HUES6 (cell line): ENCODE results near the gene DOCK8.

Source experiments
- H3K27ac ChIP-seq: 2 replicates; pipeline ENCODE4 v1.7.0; 2013; ENCODE audit warnings: low read depth, mild to moderate bottlenecking, low read length, inconsistent platforms
- H3K27me3 ChIP-seq: 2 replicates; pipeline ENCODE4 v1.6.1; 2013; ENCODE audit warnings: low read length; ENCODE audit not compliant: control insufficient read depth, insufficient read depth
- H3K36me3 ChIP-seq: 2 replicates; pipeline ENCODE4 v1.6.1; 2013; ENCODE audit warnings: low read length; ENCODE audit not compliant: control insufficient read depth, insufficient read depth
- H3K4me1 ChIP-seq: 2 replicates; pipeline ENCODE4 v1.6.1; 2013; ENCODE audit warnings: low read length; ENCODE audit not compliant: control insufficient read depth, insufficient read depth
- H3K4me3 ChIP-seq: 2 replicates; pipeline ENCODE4 v1.5.1; 2013; ENCODE audit warnings: low read depth, low read length
- H3K9ac ChIP-seq: one replicate; pipeline ENCODE4 v1.6.1; 2013; ENCODE audit warnings: mild to moderate bottlenecking, low read length
- H3K9me3 ChIP-seq: 2 replicates; pipeline ENCODE4 v1.6.1; 2013; ENCODE audit warnings: low read depth, low read length; ENCODE audit not compliant: control insufficient read depth, insufficient read depth

Gene DOCK8

GRCh38 chr9:295576-295975 lies 80.9 kb downstream of the DOCK8 start:
- Histone ChIP-seq H3K36me3 (no peaks in the 10 kb centered on the region), H3K4me1 (no peaks in the 10 kb centered on the region), H3K9ac (no peak overlapping the region), H3K4me3 (no peak overlapping the region), H3K9me3 (no peaks in the 10 kb centered on the region), H3K27me3 (no peaks in the 10 kb centered on the region), H3K27ac (no peak overlapping the region)

GRCh38 chr9:296411-296810 lies 81.7 kb downstream of the DOCK8 start:
- Histone ChIP-seq H3K4me3 (no peak overlapping the region), H3K27ac (no peak overlapping the region), H3K4me1 (no peaks in the 10 kb centered on the region)

GRCh38 chr9:297104-297972 lies 82.7 kb downstream of the DOCK8 start:
- H3K9ac ChIP-seq, result no peak overlapping the region
- H3K27ac ChIP-seq, result no peak overlapping the region
- H3K4me1 ChIP-seq, result no peaks in the 10 kb centered on the region
- no peaks in the 10 kb centered on the region for H3K9me3 ChIP-seq
- no peak overlapping the region for H3K4me3 ChIP-seq
- H3K36me3 ChIP-seq, result no peaks in the 10 kb centered on the region
- no peaks in the 10 kb centered on the region for H3K27me3 ChIP-seq

More at GRCh38 chr9:296411-296810, 81.7 kb downstream of the DOCK8 start:
- no peaks in the 10 kb centered on the region for H3K27me3 ChIP-seq
- H3K9me3 ChIP-seq, result no peaks in the 10 kb centered on the region
- no peaks in the 10 kb centered on the region for H3K36me3 ChIP-seq
- H3K9ac ChIP-seq, result no peak overlapping the region

- Histone ChIP-seq H3K36me3 (no peaks in the 10 kb centered on the region), H3K27ac (no peak overlapping the region), H3K9ac (no peak overlapping the region), H3K4me1 (peaks cover 4% of the 10 kb centered on the region; the same call in 1 of the 2 replicates), H3K4me3 (no peak overlapping the region), H3K9me3 (no peaks in the 10 kb centered on the region), H3K27me3 (no peaks in the 10 kb centered on the region)
These were observed 88.8 kb downstream of the DOCK8 start for GRCh38 chr9:303502-303901.

- Histone ChIP-seq H3K27me3 (no peaks in the 10 kb centered on the region), H3K9me3 (no peaks in the 10 kb centered on the region), H3K4me1 (peaks cover 4% of the 10 kb centered on the region; the same call in 1 of the 2 replicates), H3K4me3 (no peak overlapping the region), H3K9ac (no peak overlapping the region), H3K36me3 (no peaks in the 10 kb centered on the region), H3K27ac (no peak overlapping the region)
These were observed 89.4 kb downstream of the DOCK8 start for GRCh38 chr9:304106-304505.

GRCh38 chr9:304519-305185 lies 90.0 kb downstream of the DOCK8 start:
- Histone ChIP-seq H3K9ac (no peak overlapping the region), H3K27me3 (no peaks in the 10 kb centered on the region), H3K4me3 (no peak overlapping the region), H3K36me3 (no peaks in the 10 kb centered on the region), H3K9me3 (no peaks in the 10 kb centered on the region), H3K27ac (no peak overlapping the region), H3K4me1 (peaks cover 4% of the 10 kb centered on the region; the same call in 1 of the 2 replicates)

GRCh38 chr9:306907-307306 lies 92.2 kb downstream of the DOCK8 start:
- Histone ChIP-seq H3K9me3 (no peaks in the 10 kb centered on the region), H3K4me3 (no peak overlapping the region), H3K27me3 (no peaks in the 10 kb centered on the region), H3K36me3 (no peaks in the 10 kb centered on the region), H3K4me1 (peaks cover 4% of the 10 kb centered on the region; the same call in 1 of the 2 replicates), H3K27ac (no peak overlapping the region), H3K9ac (no peak overlapping the region)

GRCh38 chr9:311841-312240 lies 97.2 kb downstream of the DOCK8 start:
- H3K4me3 ChIP-seq, result no peak overlapping the region

GRCh38 chr9:312596-313320 lies 98.1 kb downstream of the DOCK8 start:
- H3K9ac ChIP-seq, result no peak overlapping the region
- H3K36me3 ChIP-seq, result no peaks in the 10 kb centered on the region
- H3K27me3 ChIP-seq, result no peaks in the 10 kb centered on the region
- no peaks in the 10 kb centered on the region for H3K9me3 ChIP-seq
- H3K4me1 ChIP-seq, result no peaks in the 10 kb centered on the region
- H3K4me3 ChIP-seq, result no peak overlapping the region
- H3K27ac ChIP-seq, result no peak overlapping the region

More at GRCh38 chr9:311841-312240, 97.2 kb downstream of the DOCK8 start:
- no peaks in the 10 kb centered on the region for H3K27me3 ChIP-seq
- H3K4me1 ChIP-seq, result no peaks in the 10 kb centered on the region
- H3K27ac ChIP-seq, result no peak overlapping the region
- H3K36me3 ChIP-seq, result no peaks in the 10 kb centered on the region
- no peaks in the 10 kb centered on the region for H3K9me3 ChIP-seq
- H3K9ac ChIP-seq, result no peak overlapping the region

GRCh38 chr9:316382-316965 lies 101.8 kb downstream of the DOCK8 start:
- Histone ChIP-seq H3K4me1 (no peaks in the 10 kb centered on the region), H3K27ac (no peak overlapping the region), H3K36me3 (no peaks in the 10 kb centered on the region), H3K4me3 (no peak overlapping the region), H3K9me3 (0 out of 2 replicates have a peak, but pooled peaks cover 4% of the 10 kb centered on the region), H3K27me3 (no peaks in the 10 kb centered on the region), H3K9ac (no peak overlapping the region)
